ENCODE results near the gene HEATR1. TPM values are rescaled to one million over a fixed set of nuclear protein-coding genes. Genes with fewer than 3 reads are reported as not detected.

HEATR1 gene
- polyA plus RNA-seq, 1 of the 3 experiments (the other 2 are of a cell fraction): 10.6 TPM

GRCh38 chr1:236543065-236543669 is 61.1 kb downstream of the HEATR1 start:
- 96% methylated on average over 16 of the region's 16 CpGs for WGBS (ENCODE audit: low lambda C conversion rate)
- peak; percentile 24 for DNase-seq
- CTCF ChIA-PET: interaction anchor here (1.4 kb wide), 1 partner anchor 11 kb away, joined by 3 read pairs; no protein-coding TSS in a partner anchor

More at GRCh38 chr1:236543065-236543669, 61.1 kb downstream of the HEATR1 start:
- H3K4me3 ChIP-seq (ENCODE audit: low read depth in 2 of 2, low read length in 1 of 2): no peak overlapping the region
- no peaks in the 10 kb centered on the region for H3K27me3 ChIP-seq (ENCODE audit: insufficient read depth)
- no peak overlapping the region for H3K27ac ChIP-seq (ENCODE audit: low read depth in 2 of 2, low read length in 1 of 2)
- no peaks in the 10 kb centered on the region for H3F3A ChIP-seq (replicated peaks; ENCODE audit: insufficient read depth)
- no peaks in the 10 kb centered on the region for H3K9me3 ChIP-seq
- peaks cover 44 to 92% of the 10 kb centered on the region in 2 experiments for H3K36me3 ChIP-seq (replicated peaks in 1 of 2; ENCODE audit: control insufficient read depth in 1 of 2, insufficient read depth in 2 of 2, low read length in 1 of 2)
- H4K20me1 ChIP-seq (ENCODE audit: insufficient read depth): no peaks in the 10 kb centered on the region
- H3K4me1 ChIP-seq (ENCODE audit: control insufficient read depth in 1 of 2, insufficient read depth in 2 of 2, low read depth in 1 of 2, low read length in 1 of 2): peaks cover 0 to 2% of the 10 kb centered on the region in 2 experiments; a peak in 1 of 4 replicates
- no peak overlapping the region for H2AFZ ChIP-seq (ENCODE audit: low read depth)
- H3K79me2 ChIP-seq (ENCODE audit: insufficient read depth): no peaks in the 10 kb centered on the region
- TF ChIP-seq RFX5 (IDR thresholded peaks at IDR 0.05; ENCODE audit: low read length) (no peak), FOXJ3 (CRISPR knock-in tag; IDR thresholded peaks at IDR 0.05) (no peak), GABPA (IDR thresholded peaks at IDR 0.05; ENCODE audit: low read depth) (no peak), USF2 (IDR thresholded peaks at IDR 0.05; ENCODE audit: borderline replicate concordance, low read depth, low read length) (no peak), REST (IDR thresholded peaks at IDR 0.05; ENCODE audit: low read depth, low read length) (no peak), YY1 (IDR thresholded peaks at IDR 0.05; ENCODE audit: low read depth) (no peak), RCOR1 (IDR thresholded peaks at IDR 0.05; ENCODE audit: low read length) (no peak), NRF1 (IDR thresholded peaks at IDR 0.05; ENCODE audit: low read depth, low read length) (no peak), FOXM1 (IDR thresholded peaks at IDR 0.05; ENCODE audit: low read depth) (no peak), FOSL2 (IDR thresholded peaks at IDR 0.05; ENCODE audit: borderline replicate concordance, low read depth) (no peak), RAD21 (IDR thresholded peaks at IDR 0.05; ENCODE audit: low read length) (no peak), JUND (IDR thresholded peaks at IDR 0.05) (no peak), CHD2 (IDR thresholded peaks at IDR 0.05; ENCODE audit: low read length, partially characterized antibody) (no peak), RXRA (IDR thresholded peaks at IDR 0.05; ENCODE audit: borderline replicate concordance, low read depth) (no peak), EP300 (IDR thresholded peaks at IDR 0.05; ENCODE audit: borderline replicate concordance in 1 of 2, low read depth in 1 of 2, low read length in 1 of 2) (no peak)
- TF ChIP-seq, protein P1, sequence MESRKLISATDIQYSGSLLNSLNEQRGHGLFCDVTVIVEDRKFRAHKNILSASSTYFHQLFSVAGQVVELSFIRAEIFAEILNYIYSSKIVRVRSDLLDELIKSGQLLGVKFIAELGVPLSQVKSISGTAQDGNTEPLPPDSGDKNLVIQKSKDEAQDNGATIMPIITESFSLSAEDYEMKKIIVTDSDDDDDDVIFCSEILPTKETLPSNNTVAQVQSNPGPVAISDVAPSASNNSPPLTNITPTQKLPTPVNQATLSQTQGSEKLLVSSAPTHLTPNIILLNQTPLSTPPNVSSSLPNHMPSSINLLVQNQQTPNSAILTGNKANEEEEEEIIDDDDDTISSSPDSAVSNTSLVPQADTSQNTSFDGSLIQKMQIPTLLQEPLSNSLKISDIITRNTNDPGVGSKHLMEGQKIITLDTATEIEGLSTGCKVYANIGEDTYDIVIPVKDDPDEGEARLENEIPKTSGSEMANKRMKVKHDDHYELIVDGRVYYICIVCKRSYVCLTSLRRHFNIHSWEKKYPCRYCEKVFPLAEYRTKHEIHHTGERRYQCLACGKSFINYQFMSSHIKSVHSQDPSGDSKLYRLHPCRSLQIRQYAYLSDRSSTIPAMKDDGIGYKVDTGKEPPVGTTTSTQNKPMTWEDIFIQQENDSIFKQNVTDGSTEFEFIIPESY (IDR thresholded peaks at IDR 0.05; ENCODE audit: borderline replicate concordance, low read depth): no peak
- TF ChIP-seq, protein P2, sequence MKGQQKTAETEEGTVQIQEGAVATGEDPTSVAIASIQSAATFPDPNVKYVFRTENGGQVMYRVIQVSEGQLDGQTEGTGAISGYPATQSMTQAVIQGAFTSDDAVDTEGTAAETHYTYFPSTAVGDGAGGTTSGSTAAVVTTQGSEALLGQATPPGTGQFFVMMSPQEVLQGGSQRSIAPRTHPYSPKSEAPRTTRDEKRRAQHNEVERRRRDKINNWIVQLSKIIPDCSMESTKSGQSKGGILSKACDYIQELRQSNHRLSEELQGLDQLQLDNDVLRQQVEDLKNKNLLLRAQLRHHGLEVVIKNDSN (IDR thresholded peaks at IDR 0.05; ENCODE audit: borderline replicate concordance, low read depth): no peak
- TF ChIP-seq, protein P3, sequence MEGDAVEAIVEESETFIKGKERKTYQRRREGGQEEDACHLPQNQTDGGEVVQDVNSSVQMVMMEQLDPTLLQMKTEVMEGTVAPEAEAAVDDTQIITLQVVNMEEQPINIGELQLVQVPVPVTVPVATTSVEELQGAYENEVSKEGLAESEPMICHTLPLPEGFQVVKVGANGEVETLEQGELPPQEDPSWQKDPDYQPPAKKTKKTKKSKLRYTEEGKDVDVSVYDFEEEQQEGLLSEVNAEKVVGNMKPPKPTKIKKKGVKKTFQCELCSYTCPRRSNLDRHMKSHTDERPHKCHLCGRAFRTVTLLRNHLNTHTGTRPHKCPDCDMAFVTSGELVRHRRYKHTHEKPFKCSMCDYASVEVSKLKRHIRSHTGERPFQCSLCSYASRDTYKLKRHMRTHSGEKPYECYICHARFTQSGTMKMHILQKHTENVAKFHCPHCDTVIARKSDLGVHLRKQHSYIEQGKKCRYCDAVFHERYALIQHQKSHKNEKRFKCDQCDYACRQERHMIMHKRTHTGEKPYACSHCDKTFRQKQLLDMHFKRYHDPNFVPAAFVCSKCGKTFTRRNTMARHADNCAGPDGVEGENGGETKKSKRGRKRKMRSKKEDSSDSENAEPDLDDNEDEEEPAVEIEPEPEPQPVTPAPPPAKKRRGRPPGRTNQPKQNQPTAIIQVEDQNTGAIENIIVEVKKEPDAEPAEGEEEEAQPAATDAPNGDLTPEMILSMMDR (IDR thresholded peaks at IDR 0.05): no peak; the same call in 1 of the 2 replicates
- POLR2A ChIA-PET: no interaction called here
- no peak overlapping the region for H3K9ac ChIP-seq
- no peaks in the 10 kb centered on the region for H3K9me2 ChIP-seq
- no peak overlapping the region for H3K4me2 ChIP-seq
